K562 (cell line): ENCODE results near the gene CHRM1. TPM values are rescaled to one million over a fixed set of nuclear protein-coding genes. Genes with fewer than 3 reads are reported as not detected.
A peak's percentile ranks its signal among the peaks of the same experiment; 100 is the strongest.

ENCODE experiments used
- CTCF ChIP-seq, 3 experiments: IDR thresholded peaks in 2 of 3; conservative IDR thresholded peaks in 1 of 3; 2 replicates each; pipeline ENCODE4 v1.5.1; 2011 to 2012; ENCODE audit warnings: low read length in 3 of 3, mild to moderate bottlenecking in 3 of 3, control low read depth in 2 of 3, improper control_type of control experiment in 1 of 3, inconsistent platforms in 1 of 3, low read depth in 1 of 3, mixed read lengths in 1 of 3, moderate library complexity in 1 of 3; ENCODE audit not compliant: insufficient read depth in 2 of 3
- MEF2D ChIP-seq: conservative IDR thresholded peaks from 2 replicates; pipeline ENCODE4 v1.6.1; 2016; ENCODE audit warnings: low read depth, missing genetic modification characterization, missing compliant biosample characterization
- NFE2 ChIP-seq: IDR thresholded peaks from 2 replicates; pipeline ENCODE4 v1.6.1; 2014; ENCODE audit warnings: antibody characterized with exemption, low read depth
- RCOR1 ChIP-seq, 2 experiments: IDR thresholded peaks; 2 replicates each; pipeline ENCODE4 v1.6.1; 2012; ENCODE audit warnings: low read depth in 2 of 2, low read length in 2 of 2, borderline replicate concordance in 1 of 2, improper control_type of control experiment in 1 of 2
- SMC3 ChIP-seq: conservative IDR thresholded peaks from 2 replicates; pipeline ENCODE4 v1.6.1; 2011; ENCODE audit warnings: low read depth, low read length, improper control_type of control experiment; ENCODE audit not compliant: insufficient read depth
- SRF ChIP-seq, 2 experiments: fragments of 250-450, 450-650 bp in 1 of 2; sonication (Bioruptor Pico) in 1 of 2; sonication (generic) in 1 of 2; formaldehyde crosslinking; IDR thresholded peaks; 2 replicates each; pipeline versions ENCODE4 v1.5.0 to v1.5.1; 2020 to 2022; ENCODE audit warnings: mild to moderate bottlenecking in 1 of 2, missing genetic modification reagents in 1 of 2
- TFAP4 ChIP-seq: sonication (generic); formaldehyde crosslinking; IDR thresholded peaks from 2 replicates; pipeline ENCODE4 v1.8.0; 2022; ENCODE audit warnings: missing genetic modification reagents, mild to moderate bottlenecking, moderate library complexity, borderline replicate concordance
- polyA plus RNA-seq, 8 experiments: library from polyadenylated mRNA; depleted of rRNA in 4 of 8; stranded (reverse) in 5 of 8; unstranded in 3 of 8; fragments of >200 nt; fragmentation: Nextera tagmentation in 2 of 8; fragmentation: Illumina TruSeq in 1 of 8; extraction: Ambion mirVana in 2 of 8; extraction: Trizol in 1 of 8; gene quantifications; 2 replicates each; pipeline versions ENCODE4 v1.2.1 to v1.2.3, GENCODE V29; 2011 to 2014; ENCODE audit warnings: inconsistent platforms in 1 of 8, missing spikeins in 1 of 8
- total RNA-seq, 7 experiments: library from RNA; depleted of rRNA in 6 of 7; stranded (reverse); fragments of >200 nt in 6 of 7; fragmentation: Illumina TruSeq in 2 of 7; extraction: Trizol in 2 of 7; gene quantifications; 2 replicates each; pipeline versions ENCODE4 v1.2.1 to v1.2.3, GENCODE V29; 2011 to 2021; ENCODE audit warnings: low replicate concordance in 1 of 7

The CHRM1 gene
- total and polyA plus RNA-seq, 9 of the 15 experiments (the other 6 are each of a cell fraction or from before 2014, with no cell fraction given) = not detected

- TF ChIP-seq SMC3 (peak; percentile 64; the same call in 1 of the 2 replicates), NFE2 (no peak), SRF (CRISPR knock-in tag; IDR thresholded peaks at IDR 0.05) (no peak), CTCF (IDR thresholded peaks at IDR 0.05 in 2 of 3, conservative IDR thresholded peaks at IDR 0.05 in 1 of 3; ENCODE audit: insufficient read depth in 2 of 3, low read depth in 1 of 3, low read length in 3 of 3) (peak; percentile 77 to 86 (median 84)), MEF2D (tag) (no peak), RCOR1 (IDR thresholded peaks at IDR 0.05; ENCODE audit: borderline replicate concordance in 1 of 2, low read depth in 2 of 2, low read length in 2 of 2) (0 out of 4 replicates have a peak, but pooled peaks of 1 of the 2 experiments have one; percentile 13), TFAP4 (CRISPR knock-in tag) (peak; percentile 41; the same call in 1 of the 2 replicates)
These were observed 11.9 kb downstream of the CHRM1 start (continued) for GRCh38 chr11:62909107-62909894.
